ENCODE results near the gene TOP2B.

The TOP2B gene

GRCh38 chr3:25604107-25604805 lies 60.5 kb downstream of the TOP2B start:
- Histone ChIP-seq H4K12ac (ENCODE audit: low read depth, low read length) (no peak overlapping the region), H2BK5ac (ENCODE audit: low read depth, low read length, poor library complexity) (no peak overlapping the region), H3K27me3 (ENCODE audit: insufficient read depth, low read length) (no peaks in the 10 kb centered on the region), H3K23ac (ENCODE audit: low read length) (no peak overlapping the region), H3K79me1 (ENCODE audit: low read length) (no peaks in the 10 kb centered on the region), H3K4me2 (ENCODE audit: low read length) (no peak overlapping the region), H3K27ac (ENCODE audit: low read depth, low read length) (no peak overlapping the region), H3K79me2 (ENCODE audit: control insufficient read depth, insufficient read depth, low read length, poor library complexity) (no peaks in the 10 kb centered on the region), H3K4me3 (ENCODE audit: low read depth, low read length) (no peak overlapping the region), H4K91ac (ENCODE audit: low read depth, low read length) (no peak overlapping the region), H4K8ac (ENCODE audit: low read depth, low read length) (no peak overlapping the region), H3K4ac (ENCODE audit: low read depth, low read length) (no peak overlapping the region), H3K9ac (ENCODE audit: low read length) (no peak overlapping the region), H2BK120ac (ENCODE audit: insufficient read depth, low read length, poor library complexity) (no peak overlapping the region), H3K18ac (ENCODE audit: low read length) (no peak overlapping the region), H3K36me3 (ENCODE audit: control insufficient read depth in 1 of 2, insufficient read depth in 2 of 2, low read length in 2 of 2) (peaks cover 7 to 9% of the 10 kb centered on the region in 2 experiments), H3K4me1 (ENCODE audit: control insufficient read depth in 1 of 2, insufficient read depth in 2 of 2, low read length in 2 of 2) (no peaks in the 10 kb centered on the region), H3K9me3 (ENCODE audit: insufficient read depth, low read depth, low read length) (no peaks in the 10 kb centered on the region), H2AK5ac (ENCODE audit: low read length) (no peak overlapping the region), H2AFZ (ENCODE audit: insufficient read depth, low read length, poor library complexity) (no peak overlapping the region), H3K14ac (ENCODE audit: low read length) (no peak overlapping the region), H2BK12ac (ENCODE audit: low read length) (no peak overlapping the region)
- WGBS (ENCODE audit: extremely low coverage, insufficient coverage, insufficient read length): no CpG with 5 or more reads among the region's 5 CpGs
- peak in 1 of 2 donors; percentile 62 for DNase-seq

- Histone ChIP-seq H3K9me3 (ENCODE audit: insufficient read depth, low read depth, low read length) (no peaks in the 10 kb centered on the region), H3K9ac (ENCODE audit: low read length) (no peak overlapping the region), H2BK120ac (ENCODE audit: insufficient read depth, low read length, poor library complexity) (no peak overlapping the region), H3K27me3 (ENCODE audit: insufficient read depth, low read length) (no peaks in the 10 kb centered on the region), H3K79me1 (ENCODE audit: low read length) (no peaks in the 10 kb centered on the region), H3K23ac (ENCODE audit: low read length) (no peak overlapping the region), H2BK5ac (ENCODE audit: low read depth, low read length, poor library complexity) (no peak overlapping the region), H4K91ac (ENCODE audit: low read depth, low read length) (no peak overlapping the region), H2BK12ac (ENCODE audit: low read length) (no peak overlapping the region), H3K27ac (ENCODE audit: low read depth, low read length) (no peak overlapping the region), H3K4me1 (ENCODE audit: control insufficient read depth in 1 of 2, insufficient read depth in 2 of 2, low read length in 2 of 2) (no peaks in the 10 kb centered on the region), H3K4me2 (ENCODE audit: low read length) (no peak overlapping the region), H4K8ac (ENCODE audit: low read depth, low read length) (no peak overlapping the region), H2AK5ac (ENCODE audit: low read length) (no peak overlapping the region), H2AFZ (ENCODE audit: insufficient read depth, low read length, poor library complexity) (no peak overlapping the region), H3K4me3 (ENCODE audit: low read depth, low read length) (no peak overlapping the region), H3K18ac (ENCODE audit: low read length) (no peak overlapping the region), H3K14ac (ENCODE audit: low read length) (no peak overlapping the region), H3K79me2 (ENCODE audit: control insufficient read depth, insufficient read depth, low read length, poor library complexity) (no peaks in the 10 kb centered on the region), H3K4ac (ENCODE audit: low read depth, low read length) (no peak overlapping the region), H4K12ac (ENCODE audit: low read depth, low read length) (no peak overlapping the region), H3K36me3 (ENCODE audit: control insufficient read depth in 1 of 2, insufficient read depth in 2 of 2, low read length in 2 of 2) (peaks cover 7 to 9% of the 10 kb centered on the region in 2 experiments)
- no CpG with 5 or more reads among the region's 1 CpG for WGBS (ENCODE audit: extremely low coverage, insufficient coverage, insufficient read length)
- DNase-seq: peak; percentile 71 to 87
Measured at GRCh38 chr3:25603703-25604102, 61.0 kb downstream of the TOP2B start.

- H3K27me3 ChIP-seq (ENCODE audit: insufficient read depth, low read length): no peaks in the 10 kb centered on the region
- DNase-seq: no peak
- no peak overlapping the region for H3K4me2 ChIP-seq (ENCODE audit: low read length)
- H2BK12ac ChIP-seq (ENCODE audit: low read length): no peak overlapping the region
- no peak overlapping the region for H4K12ac ChIP-seq (ENCODE audit: low read depth, low read length)
- no peaks in the 10 kb centered on the region for H3K9me3 ChIP-seq (ENCODE audit: insufficient read depth, low read depth, low read length)
- no peak overlapping the region for H3K9ac ChIP-seq (ENCODE audit: low read length)
- WGBS (ENCODE audit: extremely low coverage, insufficient coverage, insufficient read length): no CpG with 5 or more reads among the region's 1 CpG
- peaks cover 4 to 6% of the 10 kb centered on the region in 2 experiments for H3K36me3 ChIP-seq (ENCODE audit: control insufficient read depth in 1 of 2, insufficient read depth in 2 of 2, low read length in 2 of 2)
- peaks cover 0 to 2% of the 10 kb centered on the region in 2 experiments for H3K4me1 ChIP-seq (ENCODE audit: control insufficient read depth in 1 of 2, insufficient read depth in 2 of 2, low read length in 2 of 2)
- no peak overlapping the region for H2AFZ ChIP-seq (ENCODE audit: insufficient read depth, low read length, poor library complexity)
- H4K8ac ChIP-seq (ENCODE audit: low read depth, low read length): no peak overlapping the region
- H3K79me1 ChIP-seq (ENCODE audit: low read length): peaks cover 4% of the 10 kb centered on the region
- H3K4me3 ChIP-seq (ENCODE audit: low read depth, low read length): no peak overlapping the region
- no peak overlapping the region for H2BK5ac ChIP-seq (ENCODE audit: low read depth, low read length, poor library complexity)
- H4K91ac ChIP-seq (ENCODE audit: low read depth, low read length): no peak overlapping the region
- H2BK120ac ChIP-seq (ENCODE audit: insufficient read depth, low read length, poor library complexity): no peak overlapping the region
- peaks cover 1% of the 10 kb centered on the region for H3K79me2 ChIP-seq (ENCODE audit: control insufficient read depth, insufficient read depth, low read length, poor library complexity)
- no peak overlapping the region for H3K23ac ChIP-seq (ENCODE audit: low read length)
- H3K18ac ChIP-seq (ENCODE audit: low read length): no peak overlapping the region
- H2AK5ac ChIP-seq (ENCODE audit: low read length): no peak overlapping the region
- no peak overlapping the region for H3K4ac ChIP-seq (ENCODE audit: low read depth, low read length)
- H3K14ac ChIP-seq (ENCODE audit: low read length): no peak overlapping the region
- no peak overlapping the region for H3K27ac ChIP-seq (ENCODE audit: low read depth, low read length)
Measured at GRCh38 chr3:25597535-25598101, 67.1 kb downstream of the TOP2B start.

- peak; percentile 12 to 75 for DNase-seq
- H3K14ac ChIP-seq (ENCODE audit: low read length): no peak overlapping the region
- no CpG with 5 or more reads among the region's 1 CpG for WGBS (ENCODE audit: extremely low coverage, insufficient coverage, insufficient read length)
Measured at GRCh38 chr3:25594007-25594502, 70.7 kb downstream of the TOP2B start.

More at GRCh38 chr3:25594007-25594502, 70.7 kb downstream of the TOP2B start:
- Histone ChIP-seq H3K4ac (ENCODE audit: low read depth, low read length) (no peak overlapping the region), H3K23ac (ENCODE audit: low read length) (no peak overlapping the region), H2BK5ac (ENCODE audit: low read depth, low read length, poor library complexity) (no peak overlapping the region), H3K18ac (ENCODE audit: low read length) (no peak overlapping the region), H3K4me1 (ENCODE audit: control insufficient read depth in 1 of 2, insufficient read depth in 2 of 2, low read length in 2 of 2) (peaks cover 4 to 10% of the 10 kb centered on the region in 2 experiments), H3K4me2 (ENCODE audit: low read length) (no peak overlapping the region), H4K12ac (ENCODE audit: low read depth, low read length) (no peak overlapping the region), H2BK120ac (ENCODE audit: insufficient read depth, low read length, poor library complexity) (no peak overlapping the region), H3K27ac (ENCODE audit: low read depth, low read length) (no peak overlapping the region), H2BK12ac (ENCODE audit: low read length) (no peak overlapping the region), H2AK5ac (ENCODE audit: low read length) (no peak overlapping the region), H3K79me1 (ENCODE audit: low read length) (peaks cover 15% of the 10 kb centered on the region), H3K79me2 (ENCODE audit: control insufficient read depth, insufficient read depth, low read length, poor library complexity) (peaks cover 1% of the 10 kb centered on the region), H3K9ac (ENCODE audit: low read length) (no peak overlapping the region), H3K9me3 (ENCODE audit: insufficient read depth, low read depth, low read length) (no peaks in the 10 kb centered on the region), H2AFZ (ENCODE audit: insufficient read depth, low read length, poor library complexity) (no peak overlapping the region), H3K27me3 (ENCODE audit: insufficient read depth, low read length) (no peaks in the 10 kb centered on the region), H4K8ac (ENCODE audit: low read depth, low read length) (no peak overlapping the region), H4K91ac (ENCODE audit: low read depth, low read length) (no peak overlapping the region), H3K4me3 (ENCODE audit: low read depth, low read length) (no peak overlapping the region), H3K36me3 (ENCODE audit: control insufficient read depth in 1 of 2, insufficient read depth in 2 of 2, low read length in 2 of 2) (peaks cover 0 to 2% of the 10 kb centered on the region in 2 experiments)

Data from trophoblast cell (in vitro differentiated cells and primary cell).